DMS153 treated with DMSO at 0.1 percent for 48 hours (cell line): ENCODE data around the gene EPN2.
A peak's percentile ranks its signal among the peaks of the same experiment; 100 is the strongest.

Experiments
- DNase-seq: peaks from one replicate; lab custom pipeline; 2025; ENCODE audit not compliant: unreplicated experiment; lab: John Stamatoyannopoulos, UW

The EPN2 gene

DNA sequence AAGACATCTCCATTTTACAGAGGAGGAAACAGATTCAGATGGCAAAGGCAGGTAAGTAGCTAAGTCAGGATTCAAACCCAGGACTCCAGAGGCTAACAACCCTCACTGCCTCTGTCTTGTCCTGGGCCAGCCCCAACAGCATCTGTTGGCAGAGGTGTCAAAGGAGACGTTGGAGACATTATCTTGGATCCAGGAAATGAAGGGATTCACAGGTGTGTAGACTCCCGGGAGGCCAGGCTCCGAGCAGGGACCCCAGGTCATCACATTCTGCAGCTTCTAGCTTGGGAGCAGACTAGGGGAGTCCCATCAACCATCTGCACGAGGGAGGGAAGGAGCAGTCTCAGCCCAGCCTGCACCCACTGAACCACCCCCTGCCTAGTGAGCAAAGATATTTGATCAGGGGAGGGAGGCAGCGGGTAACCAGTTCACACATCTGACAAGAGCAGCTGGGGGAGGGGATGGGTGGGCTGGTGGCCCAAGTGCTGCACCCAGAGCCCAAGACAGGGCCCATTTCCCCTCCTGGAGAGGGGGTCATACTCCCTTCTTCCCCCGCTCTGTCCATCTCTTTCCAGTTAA, 126.4 kb downstream of the EPN2 start:
- DNase-seq, result no peak

DNA sequence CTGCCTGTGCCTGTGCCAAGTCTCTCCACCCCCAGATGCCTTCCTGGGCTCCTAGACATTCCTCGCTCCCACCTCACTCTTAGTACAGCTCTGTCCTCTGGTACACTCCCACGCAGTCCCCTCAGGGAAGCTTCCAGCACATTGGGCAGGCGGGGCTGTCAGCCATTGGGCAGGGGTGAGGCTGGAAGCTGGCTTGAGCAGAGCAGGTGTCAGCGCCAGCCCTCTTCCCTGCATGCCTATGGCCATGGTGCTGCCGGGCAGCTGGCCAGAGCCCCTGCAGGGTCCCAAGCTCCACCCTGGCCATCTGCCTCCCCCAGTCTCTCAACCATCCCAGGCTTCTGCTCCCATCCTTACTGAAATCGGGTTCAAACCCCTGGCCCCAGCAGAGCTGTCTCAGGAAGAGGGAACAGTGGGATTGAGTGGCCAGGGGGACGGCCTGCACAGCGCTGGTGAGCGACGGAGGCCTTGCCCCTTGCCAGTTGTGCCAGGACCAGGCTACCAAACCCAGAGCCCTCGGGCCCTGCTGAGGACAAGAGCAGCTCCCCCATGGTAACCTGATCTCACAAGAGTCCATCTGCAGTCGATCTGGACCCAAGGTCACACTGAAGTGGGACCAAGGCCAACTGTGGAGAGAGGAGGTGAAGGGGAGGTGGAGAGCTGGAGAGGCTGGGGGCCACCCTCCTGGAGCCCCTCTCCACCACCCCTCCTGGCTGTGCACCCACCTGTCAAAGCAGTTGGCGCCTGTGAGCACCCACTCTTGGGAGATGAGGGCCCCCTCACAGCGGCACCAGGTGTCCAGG, 127.7 kb downstream of the EPN2 start:
- DNase-seq, result no peak

DNA sequence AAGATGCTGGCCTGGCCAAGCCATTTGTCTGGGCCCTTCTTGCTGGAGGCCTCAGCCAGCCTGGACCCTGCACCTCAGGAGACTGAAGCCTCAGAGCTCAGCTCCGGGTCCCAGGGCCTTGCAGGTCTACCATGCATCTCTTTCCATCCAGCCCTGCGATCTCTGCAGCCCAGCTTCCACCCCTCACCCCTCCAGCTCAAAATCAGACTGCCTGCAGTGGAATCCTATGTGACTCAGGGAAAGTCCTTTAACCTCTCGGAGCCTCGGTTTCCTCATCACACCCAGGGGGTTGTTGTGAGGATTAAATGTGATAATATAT, 128.3 kb downstream of the EPN2 start:
- no peak for DNase-seq

DNA sequence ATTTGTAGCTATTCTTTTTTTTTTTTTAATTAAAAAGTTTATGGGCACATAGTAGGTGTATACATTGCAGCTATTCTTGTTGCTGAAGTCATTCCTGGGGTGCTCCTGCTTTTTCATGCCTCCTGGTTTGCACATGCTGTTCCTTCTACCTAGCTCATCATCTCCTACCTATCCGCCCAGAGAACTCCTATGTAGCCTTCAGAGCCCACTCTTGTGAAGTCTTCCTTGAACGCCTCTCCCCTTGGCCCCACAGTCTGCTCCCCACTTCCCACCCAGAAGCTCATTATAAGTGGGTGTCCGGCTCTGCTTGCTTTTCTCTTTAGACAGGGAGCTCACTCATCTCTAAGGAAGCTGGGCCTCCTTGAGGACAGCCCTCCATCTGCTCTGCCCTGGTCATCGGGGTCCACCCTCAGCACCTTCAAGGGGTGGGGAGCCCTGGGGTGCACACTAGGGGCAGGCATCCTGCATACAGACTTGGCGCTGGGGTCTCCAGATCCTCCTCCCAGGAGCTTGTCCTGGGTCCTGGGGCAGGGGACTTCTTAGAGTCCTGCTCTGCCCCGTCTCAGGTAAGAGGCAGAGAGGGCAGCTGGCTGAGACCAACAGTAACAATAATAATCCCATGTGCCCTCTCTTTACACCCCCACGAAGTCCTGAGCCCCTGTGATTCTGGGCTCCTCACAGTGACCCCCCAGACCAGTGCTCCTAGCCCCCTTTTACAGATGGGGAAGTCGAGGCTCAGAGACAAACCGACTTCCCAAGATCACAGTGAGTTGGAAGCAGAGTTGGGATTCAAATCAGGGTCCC, 128.9 kb downstream of the EPN2 start:
- no peak for DNase-seq

DNA sequence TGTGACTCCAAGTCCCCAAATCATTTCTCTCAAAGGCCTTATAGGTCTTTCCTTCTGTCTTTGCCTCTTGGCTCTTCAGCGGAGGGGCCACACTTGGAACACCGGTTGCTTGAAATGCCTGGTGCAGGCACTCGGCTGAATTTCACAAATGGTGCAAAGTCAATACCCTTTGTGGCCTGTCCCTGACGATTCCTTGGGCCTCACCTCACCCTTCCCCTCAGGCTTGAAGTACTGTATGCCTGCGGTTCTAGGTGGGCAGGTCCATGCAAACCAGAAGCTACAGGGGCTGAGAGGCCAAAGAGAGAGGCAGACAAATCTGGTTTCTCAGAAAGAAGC, 129.4 kb downstream of the EPN2 start:
- no peak for DNase-seq

DNA sequence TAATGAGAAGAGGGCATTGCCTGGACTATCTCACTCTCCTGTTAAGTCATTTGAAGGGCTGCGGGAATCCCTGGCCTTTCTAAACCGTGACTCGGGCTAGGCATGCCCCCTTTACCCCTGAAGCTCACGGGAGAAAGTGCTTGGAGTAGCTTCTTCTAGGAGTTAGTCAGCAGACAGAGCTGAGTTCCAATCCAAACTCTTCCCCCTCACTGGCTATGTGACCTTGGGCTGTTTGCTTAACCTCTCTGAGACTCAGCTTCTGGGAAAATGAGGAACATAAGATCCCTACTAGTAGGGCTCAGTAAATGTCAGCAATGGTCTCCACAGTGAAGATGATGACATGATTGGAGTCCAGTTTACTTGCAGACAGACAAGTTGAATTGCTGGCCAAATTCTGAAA, 131.1 kb downstream of the EPN2 start:
- DNase-seq, result no peak

DNA sequence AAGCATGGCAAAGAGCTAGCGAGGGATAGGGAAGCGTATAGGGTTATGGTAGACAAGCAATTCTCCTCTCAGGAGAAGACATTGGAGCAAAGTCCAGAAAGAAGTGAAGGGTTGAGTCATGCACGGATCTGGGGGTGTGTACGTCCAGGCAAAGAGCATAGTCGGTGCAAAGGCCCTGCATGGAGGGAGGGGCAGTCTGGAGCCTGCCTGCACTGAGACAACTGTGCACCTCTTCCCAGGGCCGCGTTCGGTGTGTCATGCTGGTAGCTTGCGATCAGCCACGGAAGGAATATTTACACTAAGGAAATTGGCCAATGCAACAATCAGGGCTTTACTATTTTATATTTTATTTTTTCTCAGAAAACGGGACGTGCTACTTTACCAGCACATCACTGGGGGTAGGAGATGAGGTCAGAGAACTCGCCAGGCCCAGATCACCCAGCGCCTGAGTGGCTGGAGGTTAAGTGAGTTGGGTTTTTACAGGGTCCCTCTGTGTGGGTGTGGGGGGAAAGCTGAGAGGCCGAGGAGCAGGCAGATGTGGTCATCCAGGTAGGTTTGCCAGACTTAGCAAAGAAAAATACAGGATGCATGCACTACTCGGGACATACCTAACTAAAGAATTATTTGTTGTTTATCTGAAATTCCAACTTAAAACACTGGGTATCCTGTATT, 132.1 kb downstream of the EPN2 start:
- no peak for DNase-seq

DNA sequence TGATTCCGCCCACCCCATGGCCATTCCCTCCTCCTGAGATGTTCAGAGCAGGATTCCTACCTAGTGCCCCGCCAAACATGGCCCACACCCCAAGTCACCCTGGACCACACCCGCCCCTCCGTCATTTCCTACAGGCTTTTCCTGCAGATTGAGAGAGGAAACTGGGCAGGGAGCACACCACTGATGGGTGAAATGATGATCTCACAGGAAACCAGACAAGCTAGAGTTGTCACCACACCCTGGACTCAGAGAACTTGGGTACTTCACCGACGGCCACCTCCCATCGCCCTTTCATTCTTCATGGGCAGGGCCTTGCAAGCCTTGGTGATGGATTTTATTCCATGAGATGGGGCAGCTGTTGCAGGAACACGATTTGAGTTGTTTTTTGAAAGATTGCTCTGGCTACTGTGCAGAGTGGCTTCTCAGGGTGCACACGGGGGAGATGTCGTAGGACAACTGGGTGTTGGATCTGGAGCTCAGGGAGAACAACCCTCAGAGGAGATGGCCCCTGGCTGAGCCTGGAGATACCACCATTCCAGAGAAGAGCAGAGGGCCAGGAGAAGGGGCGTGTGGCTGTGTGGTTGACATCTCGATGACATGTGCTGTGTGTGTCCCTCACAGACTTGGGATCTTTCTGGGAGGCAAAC, 132.8 kb downstream of the EPN2 start:
- DNase-seq, result no peak

DNA sequence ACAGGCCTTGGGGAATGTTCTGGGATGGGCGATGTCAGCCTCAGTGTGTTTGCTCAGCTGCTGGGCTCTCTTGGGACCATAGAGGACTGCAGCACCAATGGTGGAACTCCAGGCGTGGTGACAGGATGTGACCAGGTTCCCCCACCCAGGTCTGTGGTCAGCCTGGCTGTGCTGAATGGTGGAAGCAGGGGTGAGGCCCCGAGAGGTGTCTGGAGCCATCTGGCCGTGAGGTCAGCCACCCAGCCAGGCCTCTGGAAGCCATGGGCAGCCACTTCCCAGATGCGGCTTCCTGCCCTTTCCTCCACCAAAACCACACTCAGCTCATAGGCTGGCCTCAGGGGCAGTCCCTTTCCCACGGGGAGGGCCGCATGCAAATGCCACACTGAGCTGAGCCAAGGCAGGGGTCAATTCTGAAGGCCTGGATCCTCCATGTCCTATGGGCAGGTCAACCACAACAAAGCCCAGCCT, 133.4 kb downstream of the EPN2 start:
- no peak for DNase-seq

DNA sequence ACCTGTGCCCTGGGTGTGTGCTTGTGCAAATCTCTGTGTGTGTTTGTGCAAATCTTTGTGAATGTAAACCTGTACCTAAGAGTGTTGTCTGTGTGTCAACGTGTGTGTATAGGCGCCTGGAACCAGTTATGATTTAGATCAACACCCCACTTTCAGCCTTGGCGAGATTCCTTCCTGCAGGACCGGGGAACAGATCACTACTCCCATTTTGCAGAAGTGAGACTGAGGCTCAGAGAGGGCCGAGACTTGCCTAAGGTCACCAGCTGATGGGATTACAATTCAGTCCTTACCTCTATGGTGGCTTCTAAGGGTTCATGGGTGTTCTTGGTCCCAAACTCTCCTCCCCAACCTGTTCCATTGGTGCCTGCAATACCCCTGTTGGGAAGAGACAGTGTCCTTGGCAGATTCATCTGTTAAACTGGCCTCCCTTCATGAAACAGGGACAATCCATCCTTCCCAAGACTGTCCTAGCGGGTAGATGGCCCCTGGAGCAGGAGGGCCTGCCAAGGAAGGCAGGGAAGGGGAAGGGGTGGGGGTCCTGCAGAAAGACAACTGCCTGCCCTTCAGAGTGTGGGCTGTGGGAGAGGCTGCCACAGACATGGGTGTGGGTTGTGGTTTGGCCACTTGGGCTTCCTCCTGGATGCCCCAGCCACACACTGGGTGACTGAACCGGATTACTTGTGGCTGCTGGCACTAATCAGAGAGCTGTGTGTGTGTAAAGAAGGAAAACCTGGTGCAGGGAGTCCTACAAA, 134.3 kb downstream of the EPN2 start:
- no peak for DNase-seq

DNA sequence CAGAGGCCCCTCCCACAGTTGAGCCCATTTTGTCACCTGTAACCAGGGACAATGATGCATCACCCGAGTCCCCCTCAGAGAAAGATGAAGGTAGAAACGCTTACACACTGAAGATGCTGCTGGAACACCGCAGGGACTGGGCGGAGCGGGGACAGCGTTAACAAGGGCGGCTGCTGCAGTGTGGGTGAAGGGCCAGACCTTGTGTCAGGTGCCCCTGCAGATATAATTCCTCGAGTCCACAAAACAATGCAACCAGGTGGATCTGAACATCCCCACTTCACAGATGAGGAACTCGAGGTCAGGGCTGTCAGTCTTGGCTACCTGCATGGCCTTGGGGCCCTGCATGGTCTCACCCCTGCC, 134.8 kb downstream of the EPN2 start:
- DNase-seq, result no peak

DNA sequence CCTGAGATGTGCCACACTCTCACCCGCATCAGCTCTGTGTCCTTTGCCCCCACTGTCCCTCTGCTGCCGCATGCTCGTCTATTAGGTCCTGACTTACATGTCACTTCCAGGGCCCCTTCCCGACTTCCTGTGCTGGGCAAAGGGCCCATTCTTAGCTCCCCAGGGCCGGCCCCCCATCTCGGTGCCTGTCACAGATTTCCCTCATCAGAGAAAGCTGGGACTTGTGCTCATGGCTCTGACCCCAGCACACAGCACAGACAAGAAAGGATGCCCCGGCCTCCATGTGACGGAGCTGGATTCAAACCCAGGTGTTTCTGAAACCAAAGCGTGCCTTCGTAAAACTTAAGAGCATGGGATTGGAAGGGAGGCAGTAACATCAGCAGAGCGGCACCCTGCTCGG, 135.3 kb downstream of the EPN2 start:
- DNase-seq, result no peak

DNA sequence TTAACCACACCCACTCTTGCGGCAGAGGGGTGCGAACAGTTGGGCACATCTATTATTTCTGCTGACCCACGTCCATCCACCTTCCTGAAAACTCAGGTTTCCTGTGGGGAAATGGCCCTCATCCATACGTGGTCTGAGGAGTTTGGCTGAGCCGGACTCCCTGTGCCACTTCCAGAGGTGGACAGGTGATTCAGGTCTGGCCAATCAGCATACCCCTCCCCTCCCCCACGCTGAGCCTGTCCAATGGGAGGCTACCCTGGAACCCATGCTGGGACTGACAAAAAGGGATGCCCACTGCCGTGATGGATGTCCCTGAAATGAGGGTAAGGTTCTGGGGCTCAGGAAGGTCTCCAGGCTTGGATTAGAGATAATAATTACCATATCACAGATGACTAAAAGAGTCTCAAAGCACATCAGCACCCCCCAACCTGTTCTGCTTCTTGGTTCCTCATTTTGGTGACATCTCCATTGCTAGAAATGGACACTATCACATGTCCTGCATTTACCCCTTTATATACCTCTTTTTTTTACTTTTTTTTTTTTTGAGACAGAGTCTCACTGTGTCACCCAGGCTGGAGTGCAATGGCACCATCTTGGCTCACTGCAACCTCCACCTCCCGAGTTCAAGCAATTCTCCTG, 135.8 kb downstream of the EPN2 start:
- no peak for DNase-seq

DNA sequence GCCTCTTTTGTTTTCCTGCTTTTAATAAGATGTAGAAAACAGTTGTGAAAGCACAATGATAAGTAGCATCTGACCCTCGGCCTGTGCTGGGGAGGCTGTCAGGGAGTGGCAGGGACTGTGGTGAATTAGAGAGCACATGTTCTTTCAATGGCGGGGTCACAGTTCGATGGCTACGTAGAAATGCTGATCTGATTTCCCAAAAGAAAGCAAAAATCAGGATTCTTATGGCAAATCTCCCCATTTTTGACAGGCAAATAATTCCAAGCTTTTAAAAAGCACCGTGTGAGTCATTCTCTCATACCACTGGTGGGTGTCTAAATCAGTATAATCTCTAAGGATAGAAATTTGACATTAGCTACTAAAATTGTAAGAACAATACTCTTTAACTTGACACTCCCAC, 137.0 kb downstream of the EPN2 start:
- DNase-seq, result no peak

DNA sequence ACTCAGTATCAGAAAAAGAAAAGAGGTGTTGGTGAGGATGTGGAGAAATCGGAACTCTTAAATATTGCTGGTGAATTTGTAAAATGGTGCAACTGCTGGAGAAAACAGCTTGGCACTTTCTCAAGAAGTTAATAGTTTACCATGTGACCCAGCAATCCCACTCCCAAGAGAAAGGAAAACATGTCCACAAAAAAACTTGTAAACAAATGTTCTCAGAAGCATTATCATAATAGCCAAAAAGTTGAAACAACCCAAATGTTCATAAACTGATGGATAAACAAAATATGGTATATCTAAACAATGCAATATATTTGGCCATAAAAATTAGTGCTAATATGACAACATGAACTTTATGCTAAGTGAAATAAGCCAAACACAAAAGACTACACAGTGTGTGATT, 138.6 kb downstream of the EPN2 start:
- no peak for DNase-seq

DNA sequence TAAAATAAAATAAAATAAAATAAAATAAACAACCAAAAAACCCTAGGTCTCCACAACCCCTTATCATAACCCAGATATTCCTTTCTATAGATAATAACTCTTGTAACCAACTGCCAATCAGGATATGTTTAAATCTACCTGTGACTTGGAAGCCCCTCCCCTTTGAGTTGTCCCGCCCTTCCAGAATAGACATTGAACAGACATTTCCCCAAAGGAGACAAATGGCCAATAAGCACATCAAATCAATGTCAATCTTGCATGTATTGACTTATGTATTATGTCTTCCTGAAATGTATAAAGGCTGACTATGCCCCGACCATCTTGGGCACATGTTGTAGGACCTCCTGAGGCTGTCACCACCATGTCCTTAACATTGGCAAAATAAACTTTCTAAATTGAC, 139.6 kb downstream of the EPN2 start:
- DNase-seq, result peak; percentile 8

DNA sequence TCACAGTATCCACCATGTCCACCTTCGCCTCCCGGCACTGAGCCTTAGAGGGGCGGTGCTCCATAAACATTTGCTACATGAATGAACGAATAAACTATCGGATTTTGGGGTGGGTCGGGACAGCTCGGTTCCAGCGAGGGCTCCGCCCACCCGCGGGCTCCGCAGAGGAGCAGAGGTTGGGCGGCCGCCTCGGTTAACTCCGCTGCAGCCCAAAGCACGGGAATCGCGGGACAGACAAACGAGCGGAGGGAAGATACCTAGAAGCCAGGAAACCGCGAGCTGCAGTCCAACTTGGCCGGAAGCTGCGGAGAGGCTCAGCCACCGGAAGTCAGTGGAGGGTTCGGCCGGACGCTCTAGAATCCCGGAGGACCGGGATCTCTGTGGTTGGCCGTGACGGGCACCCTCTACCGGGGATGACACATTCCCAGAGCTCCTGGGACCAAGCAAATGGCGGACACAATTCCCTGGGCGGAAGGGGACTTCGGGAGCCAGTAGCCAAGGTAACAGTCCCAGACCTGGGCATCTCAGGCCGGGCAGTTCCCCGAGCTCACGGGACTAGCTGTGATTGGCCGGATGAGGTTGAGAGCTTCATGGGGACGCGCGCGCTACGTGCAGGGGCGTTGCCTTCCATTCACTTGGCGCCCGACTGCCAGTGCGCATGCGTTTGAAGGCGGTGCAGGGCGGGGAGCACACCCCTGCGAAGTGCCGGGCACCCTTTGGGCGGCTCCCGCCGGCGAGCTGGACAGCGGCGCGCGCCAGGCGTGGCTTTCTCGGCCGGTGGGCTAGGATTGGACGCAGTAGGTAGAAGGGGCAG, 140.6 kb downstream of the EPN2 start:
- DNase-seq, result peak; percentile 84

DNA sequence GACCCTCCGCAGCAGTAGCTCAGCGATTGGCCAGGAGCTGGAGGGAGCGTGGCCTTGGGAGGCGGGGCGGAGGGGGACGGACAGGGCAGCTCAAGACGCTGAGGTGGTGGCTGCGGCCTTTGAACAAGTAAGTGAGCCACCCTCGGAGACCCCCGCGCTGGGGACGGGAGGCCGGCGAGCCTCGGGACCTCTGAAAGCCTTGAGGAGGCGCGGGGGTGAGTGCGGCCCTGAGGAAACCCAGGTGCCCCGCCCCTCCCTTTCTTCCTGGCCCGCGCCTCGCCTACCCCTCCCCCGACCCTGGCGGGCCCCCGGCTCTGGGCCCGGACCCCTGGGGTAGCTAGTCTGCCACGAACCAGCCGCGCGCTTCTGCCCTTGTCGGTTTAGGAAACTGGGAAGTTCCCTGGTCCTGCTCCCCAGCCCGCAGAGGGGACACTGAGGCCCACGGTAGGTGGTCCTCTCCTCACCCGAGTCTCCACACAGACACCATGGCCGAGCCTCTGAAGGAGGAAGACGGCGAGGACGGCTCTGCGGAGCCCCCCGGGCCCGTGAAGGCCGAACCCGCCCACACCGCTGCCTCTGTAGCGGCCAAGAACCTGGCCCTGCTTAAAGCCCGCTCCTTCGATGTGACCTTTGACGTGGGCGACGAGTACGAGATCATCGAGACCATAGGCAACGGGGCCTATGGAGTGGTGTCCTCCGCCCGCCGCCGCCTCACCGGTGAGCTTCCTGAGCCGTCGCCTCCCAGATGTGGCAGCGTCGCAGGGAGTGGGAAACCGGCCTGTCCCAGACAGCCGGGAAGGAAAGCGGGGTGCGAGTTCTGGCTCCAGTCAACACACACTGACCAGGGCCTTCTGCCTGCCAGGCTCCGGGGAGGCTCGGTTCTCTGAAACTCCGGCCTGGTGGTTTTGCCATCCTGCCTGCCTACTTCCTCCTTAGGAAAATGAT, 141.5 kb downstream of the EPN2 start, which contains the start of gene MAPK7:
TSS of gene MAPK7 (plus strand) at position 83 of the 945 bp plus-strand sequence. CDS start at position 486, 403 bp downstream.
- no peak for DNase-seq
